ENCODE results near the gene STAT5B. TPM values are rescaled to one million over a fixed set of nuclear protein-coding genes. Genes with fewer than 3 reads are reported as not detected.

STAT5B gene
- total RNA-seq, 1 donor from 2014 or later: 82.6 TPM

DNA sequence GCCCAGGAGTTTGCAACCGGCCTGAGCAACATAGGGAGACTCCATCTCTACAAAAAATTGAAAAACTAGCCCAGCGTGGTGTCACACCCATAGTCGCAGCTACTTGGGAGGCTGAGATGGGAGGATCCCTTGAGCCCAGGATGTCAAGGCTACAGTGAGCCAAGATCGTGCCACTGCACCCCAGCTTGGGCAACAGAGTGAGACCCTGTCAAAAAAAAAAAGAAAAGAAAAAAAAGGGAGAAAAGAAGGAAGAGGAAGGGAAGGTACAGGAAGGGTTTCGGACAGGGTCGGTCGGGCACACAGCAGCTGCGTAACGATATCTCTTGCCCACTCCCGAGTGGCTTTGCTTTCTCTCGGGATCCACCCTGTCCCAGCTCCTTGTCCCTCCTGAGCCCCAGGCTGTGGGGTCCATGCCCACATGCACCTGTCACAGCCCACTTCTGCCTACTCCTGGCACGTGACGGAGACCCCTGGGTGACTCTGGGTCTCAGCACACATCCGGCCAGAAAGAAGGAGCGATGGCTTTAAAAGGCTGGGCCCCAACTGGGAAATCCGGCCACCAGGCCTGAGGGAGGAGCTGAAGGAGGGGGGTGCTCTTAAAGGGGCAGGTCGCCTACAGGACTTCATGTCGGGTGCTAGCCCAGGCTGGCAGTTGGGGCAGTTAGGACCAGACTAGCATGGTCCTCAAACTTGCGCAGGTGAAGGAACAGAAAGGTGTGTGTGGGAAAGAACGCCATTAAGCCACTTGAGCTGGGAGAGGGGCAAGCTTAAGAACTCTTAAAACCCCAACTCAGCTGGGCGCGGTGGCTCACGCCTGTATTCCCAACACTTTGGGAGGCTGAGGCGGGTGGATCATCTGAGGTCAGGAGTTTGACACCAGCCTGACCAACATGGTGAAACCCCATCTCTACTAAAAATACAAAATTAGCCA lies 82.0 kb downstream of the STAT5B start, which contains the start of gene GHDC:
GHDC (minus strand) TSS at position 526 of the 931 bp plus-strand sequence. CDS start 913 bp downstream, outside the sequence.
- POLR2A ChIA-PET: interaction anchor here (0.5 to 2.6 kb wide), 21 partner anchors 13 to 1944 kb away, joined by 3 to 38 read pairs (median 5); partner anchors contain the start of genes DNAJC7, EIF1, KCNH4 and NKIRAS2
- ATAC-seq (ENCODE audit: low read depth): peak; percentile 90
- no peaks in the 10 kb centered on the region for H3K9me3 Mint-ChIP-seq

DNA sequence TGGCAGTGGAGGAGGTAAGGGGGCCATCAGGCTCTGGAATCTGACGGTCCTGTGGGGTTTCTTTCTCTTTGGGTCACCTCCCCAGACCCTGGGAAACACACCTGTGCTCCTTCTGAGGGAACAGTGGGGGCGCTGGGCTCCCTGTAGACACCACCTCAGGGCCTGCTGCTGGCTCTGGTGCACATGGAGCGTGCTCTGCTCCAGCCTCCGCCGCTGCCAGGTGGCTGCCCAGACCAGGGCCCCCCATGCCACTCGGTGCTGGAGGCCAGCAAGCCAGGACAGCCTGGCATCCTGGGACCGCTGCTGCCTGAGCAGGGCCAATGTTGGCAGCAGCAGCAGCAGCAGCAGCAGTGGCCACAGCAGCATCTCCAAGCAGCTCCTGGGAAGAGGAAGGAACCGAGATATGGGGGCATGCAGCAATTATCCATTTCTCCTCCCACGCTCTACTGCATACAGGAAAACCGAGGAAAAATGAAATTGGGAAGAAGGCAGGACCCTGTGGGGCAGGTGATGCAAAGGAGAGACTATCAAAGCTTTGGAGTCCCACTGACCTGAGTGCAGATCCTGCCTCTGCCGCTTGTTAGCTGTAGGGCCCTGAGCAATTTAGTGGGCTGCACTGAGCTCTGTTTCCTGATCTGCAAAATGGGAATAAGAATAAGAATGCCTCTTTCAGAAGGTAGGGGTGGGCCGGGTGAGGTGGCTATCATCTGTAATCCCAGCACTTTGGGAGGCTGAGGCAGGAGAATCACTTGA lies 82.8 kb downstream of the STAT5B start:
- Mint-ChIP-seq H3K27me3 (no peaks in the 10 kb centered on the region), H3K4me3 (peak overlapping the region; percentile 98), H3K27ac (peak overlapping the region; percentile 96), H3K4me1 (peaks cover 31% of the 10 kb centered on the region), H3K36me3 (ENCODE audit: low read depth) (peaks cover 13% of the 10 kb centered on the region), H3K9me3 (no peaks in the 10 kb centered on the region)
- intact Hi-C loops (cut with micrococcal nuclease): no loop called here
- TF ChIP-seq, protein P1, sequence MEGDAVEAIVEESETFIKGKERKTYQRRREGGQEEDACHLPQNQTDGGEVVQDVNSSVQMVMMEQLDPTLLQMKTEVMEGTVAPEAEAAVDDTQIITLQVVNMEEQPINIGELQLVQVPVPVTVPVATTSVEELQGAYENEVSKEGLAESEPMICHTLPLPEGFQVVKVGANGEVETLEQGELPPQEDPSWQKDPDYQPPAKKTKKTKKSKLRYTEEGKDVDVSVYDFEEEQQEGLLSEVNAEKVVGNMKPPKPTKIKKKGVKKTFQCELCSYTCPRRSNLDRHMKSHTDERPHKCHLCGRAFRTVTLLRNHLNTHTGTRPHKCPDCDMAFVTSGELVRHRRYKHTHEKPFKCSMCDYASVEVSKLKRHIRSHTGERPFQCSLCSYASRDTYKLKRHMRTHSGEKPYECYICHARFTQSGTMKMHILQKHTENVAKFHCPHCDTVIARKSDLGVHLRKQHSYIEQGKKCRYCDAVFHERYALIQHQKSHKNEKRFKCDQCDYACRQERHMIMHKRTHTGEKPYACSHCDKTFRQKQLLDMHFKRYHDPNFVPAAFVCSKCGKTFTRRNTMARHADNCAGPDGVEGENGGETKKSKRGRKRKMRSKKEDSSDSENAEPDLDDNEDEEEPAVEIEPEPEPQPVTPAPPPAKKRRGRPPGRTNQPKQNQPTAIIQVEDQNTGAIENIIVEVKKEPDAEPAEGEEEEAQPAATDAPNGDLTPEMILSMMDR (IDR thresholded peaks at IDR 0.05): no peak
- ATAC-seq (ENCODE audit: low read depth): no peak
- POLR2A ChIA-PET: interaction anchor here (0.6 to 2.6 kb wide), 10 partner anchors 12 to 263 kb away, joined by 3 to 38 read pairs (median 7); partner anchors contain the start of genes DNAJC7, KCNH4, NKIRAS2 and ODAD4
- CTCF ChIA-PET: interaction anchor here (0.7 to 1.6 kb wide), 2 partner anchors 12 to 120 kb away, joined by 3 to 8 read pairs; partner anchors contain the start of gene KCNH4
- no peak for DNase-seq

More for the DNA sequence above, 82.0 kb downstream of the STAT5B start, which contains the start of gene GHDC:
- peaks cover 12% of the 10 kb centered on the region for H3K36me3 Mint-ChIP-seq (ENCODE audit: low read depth)
- H3K4me3 Mint-ChIP-seq: peak within 1 kb of the TSS; percentile 98
- no peaks in the 10 kb centered on the region for H3K27me3 Mint-ChIP-seq
- CTCF ChIA-PET: interaction anchor here (0.7 to 1.6 kb wide), 3 partner anchors 10 to 119 kb away, joined by 3 to 10 read pairs (median 8); partner anchors contain the start of gene KCNH4
- DNase-seq: peak; percentile 74
- TF ChIP-seq, protein P1 (IDR thresholded peaks at IDR 0.05): no peak
- H3K27ac Mint-ChIP-seq: peak within 1 kb of the TSS; percentile 96
- intact Hi-C loops (cut with micrococcal nuclease): loop anchor here (1.0 kb wide), 2 partner anchors 10 to 39 kb away; no protein-coding TSS in a partner anchor
- peaks cover 33% of the 10 kb centered on the region for H3K4me1 Mint-ChIP-seq

DNA sequence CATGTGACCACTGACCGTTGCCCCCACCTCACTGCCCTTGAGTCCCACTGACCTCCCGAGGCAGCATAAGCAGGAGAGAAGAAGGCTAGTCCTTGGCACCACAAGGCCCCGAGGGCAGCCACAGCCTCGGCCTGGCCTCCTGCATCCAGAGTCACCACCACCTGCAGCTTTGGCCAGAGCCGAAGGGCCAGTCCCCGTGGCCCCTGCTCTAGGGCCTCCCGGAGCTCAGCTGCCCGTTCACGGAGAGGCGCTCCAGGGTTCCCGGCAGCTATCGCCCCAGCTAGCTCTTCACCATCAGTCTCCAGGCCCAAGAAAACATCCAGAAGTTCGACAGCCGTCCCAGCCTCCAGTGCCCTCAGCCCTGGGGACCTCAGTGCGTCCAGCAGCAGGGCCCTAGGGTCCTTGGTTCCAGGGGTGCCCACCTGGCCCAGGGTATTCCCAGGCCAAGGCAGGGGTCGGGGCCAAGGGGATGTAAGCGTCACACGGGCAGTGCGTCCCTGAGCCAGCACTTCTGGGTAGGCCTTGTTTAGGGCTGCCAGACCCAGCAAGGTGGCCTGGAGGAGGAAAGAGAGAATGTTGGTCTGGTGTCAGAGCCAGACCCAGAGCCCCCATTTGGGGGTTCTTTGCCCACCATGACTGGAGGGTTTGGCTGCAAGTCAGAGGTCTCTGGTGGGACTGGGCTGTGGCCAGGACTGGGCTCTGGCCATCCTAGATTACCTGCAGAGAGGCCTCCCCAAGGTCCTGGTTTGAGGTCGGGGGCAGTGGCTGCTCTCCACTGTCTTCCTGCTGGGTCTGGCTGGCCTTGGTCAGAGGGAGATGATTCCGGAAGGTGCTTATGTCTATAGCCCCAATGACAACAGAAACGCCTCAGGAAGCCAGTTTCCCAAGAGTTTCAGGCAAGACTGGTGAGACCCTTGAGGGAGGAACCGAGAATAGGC lies 83.7 kb downstream of the STAT5B start:
- Mint-ChIP-seq H3K4me3 (peak overlapping the region; percentile 98), H3K36me3 (ENCODE audit: low read depth) (peaks cover 13% of the 10 kb centered on the region), H3K4me1 (peaks cover 28% of the 10 kb centered on the region), H3K9me3 (no peaks in the 10 kb centered on the region), H3K27me3 (no peaks in the 10 kb centered on the region), H3K27ac (no peak overlapping the region)
- TF ChIP-seq, protein P1 (IDR thresholded peaks at IDR 0.05): no peak
- ChIA-PET CTCF (no interaction called here), POLR2A (interaction anchor here (1.1 kb wide), 1 partner anchor 226 kb away, joined by 3 read pairs; the partner anchor contains the start of gene CNP)
- ATAC-seq (ENCODE audit: low read depth) (no peak), DNase-seq (no peak)
- intact Hi-C loops (cut with micrococcal nuclease): no loop called here

DNA sequence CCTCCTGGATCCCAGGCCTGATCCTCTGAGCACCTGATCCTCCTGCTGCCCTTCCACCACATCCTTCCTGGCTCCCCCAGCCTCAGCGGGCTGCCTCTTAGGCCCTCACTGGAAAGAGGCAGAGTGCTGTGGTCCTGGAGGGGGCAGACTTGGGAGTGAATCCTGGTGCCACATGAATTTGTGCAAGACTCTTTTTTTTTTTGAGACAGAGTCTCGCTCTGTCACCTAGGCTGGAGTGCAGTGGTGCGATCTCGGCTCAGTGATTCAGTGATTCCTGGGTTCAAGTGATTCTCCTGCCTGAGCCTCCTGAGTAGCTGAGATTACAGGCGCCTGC lies 84.9 kb downstream of the STAT5B start:
- H3K36me3 Mint-ChIP-seq (ENCODE audit: low read depth): peaks cover 13% of the 10 kb centered on the region
- intact Hi-C loops (cut with micrococcal nuclease): no loop called here
- ChIA-PET POLR2A (interaction anchor here (0.5 to 1.1 kb wide), 2 partner anchors 225 to 312 kb away, joined by 3 to 11 read pairs; partner anchors contain the start of gene CNP), CTCF (no interaction called here)
- H3K27me3 Mint-ChIP-seq: no peaks in the 10 kb centered on the region
- TF ChIP-seq, protein P1 (IDR thresholded peaks at IDR 0.05): no peak
- DNase-seq (no peak), ATAC-seq (ENCODE audit: low read depth) (no peak)
- peaks cover 28% of the 10 kb centered on the region for H3K4me1 Mint-ChIP-seq
- no peak overlapping the region for H3K27ac Mint-ChIP-seq
- no peaks in the 10 kb centered on the region for H3K9me3 Mint-ChIP-seq
- H3K4me3 Mint-ChIP-seq: no peak overlapping the region

All from activated B cell treated with CpG ODN at 0.5 μM for 24 hours (primary cell).